GM10266 (cell line): ENCODE data around the gene ARL17A.
"Not testable (repeated sequence)": the region's sequence is repeated elsewhere in the genome, so short reads cannot be mapped to it uniquely, and the experiment has no call there.

ENCODE experiments used
- DNase-seq: peaks from one replicate; pipeline ENCODE4 v3.0.0; 2012; ENCODE audit errors: extremely low spot score

Gene ARL17A

GRCh38 chr17:46559155-46559554 lies 20.3 kb downstream of the ARL17A start:
- not testable (repeated sequence) for DNase-seq

- not testable (repeated sequence) for DNase-seq
Observed at GRCh38 chr17:46548607-46549006, 30.9 kb downstream of the ARL17A start.

GRCh38 chr17:46534716-46535115 lies 44.8 kb downstream of the ARL17A start:
- DNase-seq: not testable (repeated sequence)

- DNase-seq: not testable (repeated sequence)
Observed at GRCh38 chr17:46512168-46512567, 67.3 kb downstream of the ARL17A start, which contains the start of gene LRRC37A2. Gene LRRC37A2 (plus strand): TSS chr17:46512468. CDS start chr17:46512713, 245 bp downstream.

GRCh38 chr17:46505896-46506295 lies 73.6 kb downstream of the ARL17A start:
- not testable (repeated sequence) for DNase-seq

GRCh38 chr17:46499437-46500139 lies 79.9 kb downstream of the ARL17A start:
- not testable (repeated sequence) for DNase-seq

GRCh38 chr17:46492021-46492420 lies 87.5 kb downstream of the ARL17A start:
- not testable (repeated sequence) for DNase-seq

GRCh38 chr17:46481310-46481709 lies 98.2 kb downstream of the ARL17A start:
- DNase-seq: not testable (repeated sequence)

- DNase-seq: not testable (repeated sequence)
Observed at GRCh38 chr17:46478823-46479222, 100.7 kb downstream of the ARL17A start.

- not testable (repeated sequence) for DNase-seq
Observed at GRCh38 chr17:46475583-46475982, 103.9 kb downstream of the ARL17A start.

GRCh38 chr17:46474489-46474888 lies 105.0 kb downstream of the ARL17A start:
- DNase-seq: not testable (repeated sequence)

- DNase-seq: not testable (repeated sequence)
Observed at GRCh38 chr17:46467618-46468017, 111.9 kb downstream of the ARL17A start.
